HG02840 (cell line): Measurements from ENCODE around the gene CSK.
A peak's percentile ranks its signal among the peaks of the same experiment; 100 is the strongest.

Experiments
- ATAC-seq: cut with Tn5 transposase; IDR thresholded peaks from one replicate; pipeline ENCODE4 v1.9.1; 2021; ENCODE audit warnings: mild to moderate bottlenecking, moderate library complexity, moderate number of reproducible peaks; ENCODE audit not compliant: unreplicated experiment, low FRiP score

CSK gene

GRCh38 chr15:74769463-74770025, 12.3 kb upstream of the CSK start:
- no peak for ATAC-seq

GRCh38 chr15:74770211-74770903, 11.5 kb upstream of the CSK start:
- ATAC-seq, result no peak

GRCh38 chr15:74773329-74773728, 8.6 kb upstream of the CSK start:
- no peak for ATAC-seq

GRCh38 chr15:74773731-74774252, 8.1 kb upstream of the CSK start:
- no peak for ATAC-seq

- ATAC-seq, result no peak
Measured at GRCh38 chr15:74775132-74775562, 6.7 kb upstream of the CSK start.

- no peak for ATAC-seq
Measured at GRCh38 chr15:74775894-74776293, 6.0 kb upstream of the CSK start.

- no peak for ATAC-seq
Measured at GRCh38 chr15:74776821-74777768, 4.8 kb upstream of the CSK start.

GRCh38 chr15:74777769-74778598, 3.9 kb upstream of the CSK start:
- no peak for ATAC-seq

- ATAC-seq, result no peak
Measured at GRCh38 chr15:74778599-74778970, 3.3 kb upstream of the CSK start.

- ATAC-seq, result no peak
Measured at GRCh38 chr15:74779162-74779648, 2.7 kb upstream of the CSK start.

GRCh38 chr15:74780523-74781430, 1.1 kb upstream of the CSK start:
- no peak for ATAC-seq

GRCh38 chr15:74782259-74783071, 585 bp downstream of the CSK start:
- peak; percentile 11 for ATAC-seq

GRCh38 chr15:74783072-74783807, 1.4 kb downstream of the CSK start:
- ATAC-seq, result no peak

GRCh38 chr15:74783808-74784175, 1.9 kb downstream of the CSK start:
- ATAC-seq, result no peak

GRCh38 chr15:74784426-74785193, 2.7 kb downstream of the CSK start:
- no peak for ATAC-seq

- no peak for ATAC-seq
Measured at GRCh38 chr15:74785194-74786032, 3.5 kb downstream of the CSK start.
